Measurements from ENCODE around the gene GPC6. TPM values are rescaled to one million over a fixed set of nuclear protein-coding genes. Genes with fewer than 3 reads are reported as not detected.

The GPC6 gene
- total RNA-seq, 1 donor from 2014 or later: 63.0 TPM

DNA sequence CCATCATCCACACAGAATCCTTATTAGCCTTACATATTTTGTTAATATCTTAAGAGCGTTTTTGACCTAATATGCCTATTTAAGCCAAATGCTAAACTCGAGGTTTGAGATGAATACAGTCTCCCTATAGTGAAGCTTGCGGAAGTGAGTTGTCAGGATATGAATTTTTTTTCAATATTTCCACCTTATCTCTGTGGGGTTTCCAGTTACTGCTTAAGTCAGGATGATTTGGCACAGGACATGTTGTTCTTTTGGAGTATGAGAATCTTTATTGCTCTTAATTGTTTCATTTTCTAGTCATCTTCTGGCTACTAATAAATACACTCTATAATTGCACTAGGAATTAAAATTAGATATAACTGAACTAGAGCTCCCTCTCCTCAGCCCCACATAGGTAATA is 44.2 kb upstream of the GPC6 start:
- no peak for FAIRE-seq
- no peak for TF ChIP-seq EZH2 (IDR thresholded peaks at IDR 0.05; ENCODE audit: insufficient read depth, low read length)
- TF ChIP-seq, protein P1, sequence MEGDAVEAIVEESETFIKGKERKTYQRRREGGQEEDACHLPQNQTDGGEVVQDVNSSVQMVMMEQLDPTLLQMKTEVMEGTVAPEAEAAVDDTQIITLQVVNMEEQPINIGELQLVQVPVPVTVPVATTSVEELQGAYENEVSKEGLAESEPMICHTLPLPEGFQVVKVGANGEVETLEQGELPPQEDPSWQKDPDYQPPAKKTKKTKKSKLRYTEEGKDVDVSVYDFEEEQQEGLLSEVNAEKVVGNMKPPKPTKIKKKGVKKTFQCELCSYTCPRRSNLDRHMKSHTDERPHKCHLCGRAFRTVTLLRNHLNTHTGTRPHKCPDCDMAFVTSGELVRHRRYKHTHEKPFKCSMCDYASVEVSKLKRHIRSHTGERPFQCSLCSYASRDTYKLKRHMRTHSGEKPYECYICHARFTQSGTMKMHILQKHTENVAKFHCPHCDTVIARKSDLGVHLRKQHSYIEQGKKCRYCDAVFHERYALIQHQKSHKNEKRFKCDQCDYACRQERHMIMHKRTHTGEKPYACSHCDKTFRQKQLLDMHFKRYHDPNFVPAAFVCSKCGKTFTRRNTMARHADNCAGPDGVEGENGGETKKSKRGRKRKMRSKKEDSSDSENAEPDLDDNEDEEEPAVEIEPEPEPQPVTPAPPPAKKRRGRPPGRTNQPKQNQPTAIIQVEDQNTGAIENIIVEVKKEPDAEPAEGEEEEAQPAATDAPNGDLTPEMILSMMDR (IDR thresholded peaks at IDR 0.05; ENCODE audit: insufficient read depth, low read depth, low read length): no peak
- Histone ChIP-seq H3K4me1 (ENCODE audit: insufficient read depth, low read length) (no peaks in the 10 kb centered on the region), H3K36me3 (ENCODE audit: insufficient read depth, low read length) (no peaks in the 10 kb centered on the region), H3K4me2 (ENCODE audit: low read length) (no peak overlapping the region), H3K9me3 (ENCODE audit: insufficient read depth, low read depth, low read length) (no peaks in the 10 kb centered on the region), H4K20me1 (ENCODE audit: insufficient read depth, low read length) (no peaks in the 10 kb centered on the region), H3K79me2 (ENCODE audit: insufficient read depth, low read length) (no peaks in the 10 kb centered on the region), H3K4me3 (ENCODE audit: insufficient read depth, low read depth, low read length) (no peak overlapping the region), H2AFZ (ENCODE audit: low read depth, low read length) (no peak overlapping the region), H3K27ac (ENCODE audit: low read depth, low read length) (no peak overlapping the region), H3K27me3 (ENCODE audit: insufficient read depth, low read length) (no peaks in the 10 kb centered on the region), H3K9ac (ENCODE audit: low read length) (no peak overlapping the region)
- Mint-ChIP-seq H3K27ac (ENCODE audit: unreplicated experiment) (no peak overlapping the region), H3K36me3 (ENCODE audit: low read depth, unreplicated experiment) (no peaks in the 10 kb centered on the region), H3K4me1 (ENCODE audit: low read depth, unreplicated experiment) (peaks cover 16% of the 10 kb centered on the region), H3K27me3 (ENCODE audit: low read depth, unreplicated experiment) (no peaks in the 10 kb centered on the region), H3K4me3 (ENCODE audit: unreplicated experiment) (no peak overlapping the region), H3K9me3 (ENCODE audit: unreplicated experiment) (peaks cover 3% of the 10 kb centered on the region)
- DNase-seq (ENCODE audit: low read depth): no peak

DNA sequence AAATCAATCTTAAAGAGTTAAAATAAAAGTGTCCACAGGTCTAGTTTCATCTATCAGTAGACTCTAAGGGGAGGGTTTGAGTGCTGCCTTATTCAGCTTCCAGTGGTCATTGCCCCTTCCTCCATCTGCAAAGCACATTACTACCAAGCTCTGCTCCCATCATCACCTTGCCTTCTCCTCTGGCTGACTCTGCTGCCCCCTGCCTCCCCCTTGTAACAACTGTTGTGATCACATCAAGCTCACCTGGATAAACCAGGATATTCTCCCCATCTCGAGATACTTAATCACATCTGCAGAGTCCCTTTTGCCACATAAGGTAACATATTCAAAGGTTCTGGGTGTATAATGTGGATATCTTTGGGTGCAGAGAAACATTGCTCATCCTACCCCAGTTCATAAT is 43.3 kb upstream of the GPC6 start:
- H3K4me2 ChIP-seq (ENCODE audit: low read length): no peak overlapping the region
- no peak overlapping the region for H3K27ac ChIP-seq (ENCODE audit: low read depth, low read length)
- no peak for TF ChIP-seq EZH2 (IDR thresholded peaks at IDR 0.05; ENCODE audit: insufficient read depth, low read length)
- TF ChIP-seq, protein P1 (IDR thresholded peaks at IDR 0.05; ENCODE audit: insufficient read depth, low read depth, low read length): no peak
- Mint-ChIP-seq H3K36me3 (ENCODE audit: low read depth, unreplicated experiment) (no peaks in the 10 kb centered on the region), H3K9me3 (ENCODE audit: unreplicated experiment) (peaks cover 3% of the 10 kb centered on the region), H3K4me1 (ENCODE audit: low read depth, unreplicated experiment) (peaks cover 16% of the 10 kb centered on the region), H3K27ac (ENCODE audit: unreplicated experiment) (no peak overlapping the region), H3K4me3 (ENCODE audit: unreplicated experiment) (no peak overlapping the region), H3K27me3 (ENCODE audit: low read depth, unreplicated experiment) (no peaks in the 10 kb centered on the region)
- no peaks in the 10 kb centered on the region for H3K36me3 ChIP-seq (ENCODE audit: insufficient read depth, low read length)
- no peaks in the 10 kb centered on the region for H3K4me1 ChIP-seq (ENCODE audit: insufficient read depth, low read length)
- H3K27me3 ChIP-seq (ENCODE audit: insufficient read depth, low read length): no peaks in the 10 kb centered on the region
- FAIRE-seq (no peak), DNase-seq (ENCODE audit: low read depth) (no peak)
- H3K4me3 ChIP-seq (ENCODE audit: insufficient read depth, low read depth, low read length): no peak overlapping the region
- H3K79me2 ChIP-seq (ENCODE audit: insufficient read depth, low read length): no peaks in the 10 kb centered on the region
- no peak overlapping the region for H3K9ac ChIP-seq (ENCODE audit: low read length)
- H4K20me1 ChIP-seq (ENCODE audit: insufficient read depth, low read length): no peaks in the 10 kb centered on the region
- H3K9me3 ChIP-seq (ENCODE audit: insufficient read depth, low read depth, low read length): no peaks in the 10 kb centered on the region
- H2AFZ ChIP-seq (ENCODE audit: low read depth, low read length): no peak overlapping the region

DNA sequence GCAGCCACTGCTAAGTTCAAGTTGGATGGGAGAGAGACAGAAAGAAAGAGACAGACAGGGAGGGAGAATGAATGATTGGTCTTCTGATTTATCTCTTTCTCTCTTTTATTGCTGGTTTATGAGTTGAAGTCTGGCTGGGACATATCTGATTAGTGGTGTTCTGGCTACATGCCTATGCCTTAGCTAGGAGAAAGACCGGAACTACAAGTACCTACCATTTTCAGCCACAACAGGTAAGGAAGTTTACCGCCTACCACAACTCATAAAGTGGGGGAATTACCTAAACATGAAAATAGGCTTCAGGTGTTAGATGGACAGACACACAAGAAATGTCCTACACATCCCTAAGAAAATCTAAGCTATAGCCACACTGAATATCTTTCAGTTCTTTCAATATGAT is 36.6 kb upstream of the GPC6 start:
- Mint-ChIP-seq H3K27ac (ENCODE audit: unreplicated experiment) (no peak overlapping the region), H3K27me3 (ENCODE audit: low read depth, unreplicated experiment) (no peaks in the 10 kb centered on the region), H3K4me3 (ENCODE audit: unreplicated experiment) (no peak overlapping the region), H3K36me3 (ENCODE audit: low read depth, unreplicated experiment) (peaks cover 5% of the 10 kb centered on the region), H3K9me3 (ENCODE audit: unreplicated experiment) (peaks cover 21% of the 10 kb centered on the region), H3K4me1 (ENCODE audit: low read depth, unreplicated experiment) (no peaks in the 10 kb centered on the region)
- DNase-seq (ENCODE audit: low read depth) (no peak), FAIRE-seq (no peak)
- no peaks in the 10 kb centered on the region for H3K79me2 ChIP-seq (ENCODE audit: insufficient read depth, low read length)
- H3K9me3 ChIP-seq (ENCODE audit: insufficient read depth, low read depth, low read length): peaks cover 7% of the 10 kb centered on the region
- no peak overlapping the region for H3K27ac ChIP-seq (ENCODE audit: low read depth, low read length)
- H3K9ac ChIP-seq (ENCODE audit: low read length): no peak overlapping the region
- H3K36me3 ChIP-seq (ENCODE audit: insufficient read depth, low read length): no peaks in the 10 kb centered on the region
- no peak overlapping the region for H3K4me3 ChIP-seq (ENCODE audit: insufficient read depth, low read depth, low read length)
- no peak overlapping the region for H2AFZ ChIP-seq (ENCODE audit: low read depth, low read length)
- no peaks in the 10 kb centered on the region for H3K4me1 ChIP-seq (ENCODE audit: insufficient read depth, low read length)
- H4K20me1 ChIP-seq (ENCODE audit: insufficient read depth, low read length): no peaks in the 10 kb centered on the region
- H3K27me3 ChIP-seq (ENCODE audit: insufficient read depth, low read length): no peaks in the 10 kb centered on the region
- no peak for TF ChIP-seq EZH2 (IDR thresholded peaks at IDR 0.05; ENCODE audit: insufficient read depth, low read length)
- TF ChIP-seq, protein P1 (IDR thresholded peaks at IDR 0.05; ENCODE audit: insufficient read depth, low read depth, low read length): no peak
- no peak overlapping the region for H3K4me2 ChIP-seq (ENCODE audit: low read length)

Data from astrocyte (in vitro differentiated cells and primary cell).